Suppressor macrophage treated with lipopolysaccharide for 4 hours (primary cell): ENCODE results near the gene AHDC1.
"Not testable (repeated sequence)": the region's sequence is repeated elsewhere in the genome, so short reads cannot be mapped to it uniquely, and the experiment has no call there.

Source experiments
- DNase-seq: peaks from one replicate; pipeline ENCODE4 v3.0.0-alpha.2; 2020

Gene AHDC1

DNA sequence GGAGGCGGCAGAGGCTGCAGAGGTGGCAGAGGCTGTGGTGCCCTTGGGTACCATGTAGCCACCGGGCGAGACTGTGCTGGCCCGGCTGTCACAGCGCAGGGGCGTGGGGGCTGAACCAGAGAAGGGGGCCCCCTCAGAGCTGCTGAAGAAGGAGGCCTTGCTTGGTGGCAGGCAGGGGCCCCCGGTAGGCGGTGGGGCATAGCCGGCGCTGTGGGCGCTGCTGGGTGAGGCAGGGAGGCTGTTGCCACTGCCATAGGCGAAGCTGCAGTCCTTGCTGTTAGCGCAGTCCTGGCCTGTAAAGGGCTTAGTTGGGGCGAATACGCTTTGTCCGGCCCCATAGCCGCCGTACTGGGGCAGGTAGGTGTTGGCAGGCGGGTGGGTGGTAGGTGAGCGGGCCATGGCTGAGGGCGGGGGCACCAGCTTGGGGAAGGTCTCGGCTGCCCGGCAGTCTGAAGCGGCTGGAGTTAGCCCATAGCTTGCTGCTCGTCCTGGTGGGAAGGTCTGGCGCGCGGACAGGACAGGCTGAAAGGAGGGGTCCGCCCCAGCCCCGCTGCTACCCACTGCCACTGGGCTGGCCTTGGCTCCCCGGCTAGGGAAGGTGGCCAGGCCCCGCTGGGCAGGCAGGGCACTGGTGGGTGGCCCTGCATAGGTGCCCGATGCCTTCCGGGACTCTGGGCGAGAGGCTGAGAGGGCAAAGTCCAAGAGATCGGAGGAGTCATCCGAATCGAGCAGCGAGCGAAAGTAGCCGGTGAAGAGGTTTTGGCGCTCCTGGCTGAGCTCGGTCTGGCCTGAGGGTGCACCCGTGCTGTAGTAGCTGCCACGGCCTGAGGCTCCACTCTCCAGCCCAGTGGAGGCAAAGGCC, 54.9 kb downstream of the AHDC1 start:
- no peak for DNase-seq

DNA sequence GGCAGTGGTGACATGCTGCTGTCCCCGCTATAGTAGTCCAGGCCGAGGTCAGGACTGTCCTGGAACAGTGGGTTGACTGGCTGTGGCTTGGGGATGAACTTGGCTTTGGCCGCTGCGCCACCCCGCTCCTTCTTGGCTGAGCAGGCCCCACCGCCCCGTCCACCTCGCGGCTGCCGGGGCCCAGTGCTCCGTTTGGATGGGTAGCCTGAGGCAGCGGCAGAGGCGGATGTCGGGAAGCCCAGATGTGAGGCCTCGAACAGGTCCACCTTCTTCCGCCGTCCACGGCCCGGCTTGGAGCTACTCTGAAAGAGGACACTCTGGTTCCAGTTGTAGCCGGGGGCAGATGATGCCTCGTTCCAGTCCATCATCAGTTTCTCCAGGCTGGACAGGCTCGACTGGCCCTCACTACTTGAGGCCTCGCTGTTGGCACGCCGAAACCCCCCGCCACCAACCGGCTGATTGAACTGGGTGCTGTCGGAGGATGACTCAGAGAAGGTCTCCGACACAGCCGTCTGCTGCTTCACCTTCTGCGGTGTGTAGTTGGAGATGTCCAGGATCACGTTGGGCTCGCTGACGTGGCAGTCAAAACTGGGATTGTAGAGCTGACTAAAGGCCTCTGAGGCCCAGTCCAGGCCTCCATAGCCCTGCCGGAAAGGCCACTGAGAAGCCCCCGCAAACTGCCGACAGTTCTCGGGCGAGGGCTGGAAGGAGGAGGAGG, 55.6 kb downstream of the AHDC1 start:
- DNase-seq, result no peak

DNA sequence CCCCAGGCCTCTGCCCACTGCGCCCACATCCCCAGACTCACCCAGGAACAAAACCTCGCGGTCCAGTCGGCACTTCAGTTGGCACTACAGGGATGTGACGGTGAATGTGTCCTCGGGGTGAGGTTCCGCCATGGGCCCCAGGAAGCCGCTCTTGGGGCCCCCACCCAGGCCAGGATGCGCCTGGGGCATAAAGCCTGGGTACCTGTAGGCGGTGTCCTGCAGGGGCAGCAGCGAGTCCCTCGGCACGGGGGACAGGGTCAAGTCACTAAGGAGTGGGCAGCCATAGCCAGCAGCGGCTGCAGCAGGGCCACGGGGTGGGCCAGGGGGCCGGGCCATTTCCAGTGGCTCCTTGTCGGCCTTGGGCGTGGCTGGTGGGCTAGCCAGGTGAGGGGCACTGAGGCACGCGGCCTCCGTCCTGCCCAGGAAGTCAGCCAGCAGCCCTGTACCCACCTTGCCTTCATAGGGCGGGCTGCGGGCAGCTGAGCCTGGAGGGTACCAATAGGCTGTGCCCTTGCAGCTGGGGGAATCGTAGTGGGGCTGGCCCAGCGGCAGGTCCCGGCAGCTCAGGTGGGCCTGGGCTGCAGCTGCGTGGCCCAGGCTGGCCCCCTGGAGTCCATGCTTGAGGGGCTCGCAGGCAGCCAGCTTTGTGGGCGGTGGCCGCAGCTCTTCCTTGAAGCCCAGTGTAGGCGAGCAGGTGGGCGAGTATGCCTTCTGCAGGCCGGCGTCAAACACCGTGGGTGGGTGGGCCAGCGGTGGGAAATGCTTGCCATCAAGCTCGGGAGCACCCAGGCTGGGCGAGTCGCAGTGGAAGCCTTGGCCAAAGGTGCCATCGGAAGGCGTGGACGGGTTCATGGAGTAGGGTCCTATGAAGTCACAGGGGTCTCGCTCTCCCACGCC, 56.5 kb downstream of the AHDC1 start:
- no peak for DNase-seq

DNA sequence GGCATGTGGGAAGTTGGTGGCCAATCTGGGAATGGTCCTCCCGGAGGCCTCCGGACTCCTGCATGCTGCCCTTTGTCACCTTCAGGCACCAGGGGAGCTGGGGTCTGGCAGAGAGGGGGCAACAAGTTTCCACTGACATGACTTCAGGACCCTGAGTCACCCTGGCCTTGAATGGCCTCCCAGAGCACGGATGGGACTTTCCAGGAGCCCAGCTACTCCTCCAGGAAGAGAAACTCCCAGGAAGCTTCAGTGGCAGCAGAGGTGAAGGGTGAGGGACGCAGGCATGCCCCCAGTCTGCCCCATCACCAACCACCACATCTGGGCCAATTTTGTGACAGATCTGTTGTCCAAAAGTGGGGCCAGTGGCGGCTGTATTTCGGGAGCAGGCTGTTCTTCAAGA, 58.1 kb downstream of the AHDC1 start:
- DNase-seq, result no peak

DNA sequence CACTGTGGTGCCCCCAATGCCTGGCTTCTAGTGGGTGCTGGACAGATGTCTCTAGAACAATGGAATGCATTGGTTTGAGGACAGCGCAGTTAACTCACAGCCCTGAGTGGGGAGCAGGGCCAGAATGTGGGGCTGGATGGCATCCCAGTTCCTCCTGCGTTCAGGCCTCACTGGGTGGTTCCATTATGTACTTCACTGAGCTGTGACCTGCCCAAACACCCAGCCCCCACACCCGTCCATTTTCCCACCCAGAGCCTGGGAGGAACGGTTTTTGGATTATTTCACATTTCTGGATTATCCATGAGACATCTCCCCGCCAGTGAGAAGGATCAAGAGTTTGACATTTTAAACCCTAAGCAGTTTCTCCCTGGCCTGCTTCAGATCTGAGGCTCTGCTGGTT, 58.7 kb downstream of the AHDC1 start:
- no peak for DNase-seq

DNA sequence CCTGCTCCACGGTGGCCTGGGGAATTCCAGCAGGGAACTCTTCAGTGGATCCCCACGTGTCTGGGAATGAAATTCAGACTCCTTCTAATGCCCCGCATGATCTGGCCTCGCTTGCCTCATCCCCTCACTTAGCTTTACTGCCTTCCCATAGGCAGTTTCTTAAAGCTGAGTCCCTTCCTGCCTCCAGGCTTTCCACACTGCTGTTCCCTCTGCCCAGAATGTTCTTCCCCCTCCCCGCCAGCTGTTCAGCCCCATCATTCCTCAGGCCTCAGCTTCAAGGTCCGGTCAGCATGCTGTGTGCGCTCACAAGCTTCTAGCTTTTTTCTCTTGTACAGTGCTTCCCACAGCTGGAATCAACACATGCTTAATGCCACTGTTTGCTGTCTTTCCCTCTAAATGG, 59.1 kb downstream of the AHDC1 start:
- DNase-seq, result no peak

DNA sequence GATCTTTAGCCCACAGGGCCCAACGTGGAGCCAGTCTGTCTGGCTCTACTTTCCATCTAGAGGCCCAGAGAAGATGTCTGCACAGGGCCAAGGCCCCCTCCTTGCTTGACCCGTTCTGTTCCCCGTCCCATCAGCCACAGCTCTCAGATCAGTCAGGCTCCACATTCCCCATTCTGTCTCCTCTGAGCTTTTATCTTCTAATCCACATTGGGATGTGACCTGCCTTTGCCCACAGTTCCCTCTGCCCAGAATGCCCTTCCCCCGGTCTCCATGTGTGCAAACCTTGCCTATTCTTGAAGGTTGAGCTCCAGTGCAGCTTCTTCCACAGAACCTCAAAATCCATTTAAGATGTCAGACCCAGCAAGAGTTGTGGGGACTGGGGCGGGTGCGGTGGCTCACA, 60.7 kb downstream of the AHDC1 start:
- no peak for DNase-seq

DNA sequence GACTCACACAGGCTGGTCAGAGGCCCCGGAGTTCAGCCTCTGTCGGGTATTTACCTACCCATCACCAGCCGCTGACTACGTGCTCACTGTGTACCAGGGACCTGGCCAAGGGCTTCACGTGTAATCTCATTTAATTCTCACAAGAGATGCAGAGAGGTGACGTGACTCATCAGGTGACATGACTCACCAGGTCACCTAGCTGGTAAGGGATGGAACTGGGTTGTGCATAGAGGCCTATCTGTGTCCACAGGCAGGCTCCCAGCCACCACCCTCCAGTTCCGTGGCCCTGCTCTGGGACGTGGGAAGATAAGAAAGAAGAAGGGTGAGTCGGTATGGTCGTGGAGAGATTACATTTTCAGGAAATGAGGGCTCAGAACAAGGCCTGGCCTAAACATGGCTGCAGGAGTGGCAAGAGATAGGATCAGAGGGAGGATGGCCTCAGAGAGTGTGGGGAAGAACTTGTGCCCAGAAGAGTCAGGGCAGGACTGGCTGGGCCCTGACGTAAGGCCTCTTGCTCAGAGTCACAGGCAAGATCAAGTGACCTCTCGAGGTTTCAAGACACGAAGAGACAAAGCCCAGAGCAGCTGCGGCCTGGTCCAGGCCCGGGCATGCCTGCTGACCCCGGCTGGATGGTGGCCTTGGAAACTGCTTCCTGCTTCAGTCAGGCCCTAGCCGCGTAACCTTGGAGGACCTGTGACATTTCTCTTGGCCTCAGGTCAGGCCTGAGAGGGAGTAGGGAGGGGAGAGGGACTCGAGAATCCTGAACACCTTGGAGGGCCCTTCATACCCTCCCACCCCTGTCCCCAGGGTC, 61.3 kb downstream of the AHDC1 start:
- peak; percentile 51 for DNase-seq

DNA sequence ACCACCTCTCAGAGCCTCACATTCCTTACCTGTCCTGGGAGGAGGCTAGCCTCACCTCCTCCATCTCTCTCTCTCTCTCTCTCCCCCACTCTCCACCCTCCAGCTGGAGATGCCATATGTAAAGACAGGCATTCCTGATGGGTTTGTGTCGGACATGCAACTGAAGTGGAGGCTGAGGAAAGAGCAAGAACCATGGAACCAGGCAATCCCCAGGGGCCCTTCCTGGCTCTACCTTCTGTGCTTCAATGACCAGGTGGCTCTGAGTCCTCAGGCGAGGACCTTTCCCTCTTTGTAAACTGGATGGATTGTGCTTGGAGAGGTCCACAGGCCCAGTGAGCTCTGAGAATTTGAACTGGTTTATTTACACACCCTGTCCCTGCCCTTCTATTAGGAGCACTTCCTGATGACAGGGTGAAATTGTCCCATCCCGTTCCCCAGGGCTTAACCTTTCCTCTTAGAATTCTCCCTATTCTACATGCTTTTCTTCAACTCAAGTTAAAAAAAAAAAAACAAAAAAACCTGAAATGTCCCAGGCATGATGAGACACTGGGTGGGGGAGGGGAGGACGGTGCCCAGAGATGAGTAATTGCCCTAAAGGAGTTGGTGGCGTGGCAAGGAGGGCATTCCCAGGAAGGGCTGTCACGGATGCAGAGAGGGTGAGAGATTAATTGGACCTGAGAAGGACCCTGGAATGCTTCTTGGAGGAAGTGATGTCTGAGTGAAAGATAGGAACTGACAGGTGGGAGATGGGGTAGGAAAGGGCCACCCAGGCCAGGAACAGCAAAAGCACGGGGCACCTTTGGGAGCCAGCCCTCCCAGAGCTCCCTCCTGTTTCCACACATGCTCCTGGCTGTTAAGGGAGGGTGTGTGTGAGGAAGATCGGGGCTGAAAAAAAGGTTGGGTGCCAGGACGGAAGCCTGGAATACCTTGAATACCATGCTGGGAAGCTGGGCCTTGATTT, 63.8 kb downstream of the AHDC1 start:
- peak; percentile 43 for DNase-seq

DNA sequence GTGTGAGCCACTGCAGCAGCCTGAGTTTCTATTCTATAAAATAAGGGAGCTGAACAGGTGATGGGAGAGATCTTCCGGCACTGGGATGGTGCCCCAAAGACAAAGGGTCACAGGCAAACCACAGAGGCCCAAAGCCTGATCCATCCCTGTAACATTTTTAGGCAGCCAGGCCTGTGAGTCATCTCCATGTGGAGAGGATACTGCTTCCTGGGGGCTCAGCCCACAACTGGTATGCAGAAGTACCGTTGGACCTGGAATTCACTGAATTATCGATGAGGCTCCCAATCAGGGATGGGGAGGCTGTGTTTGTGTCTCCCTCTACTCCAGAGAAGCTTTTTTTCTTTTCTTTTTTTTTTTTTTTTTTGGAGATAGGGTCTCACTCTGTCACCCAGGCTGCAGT, 65.2 kb downstream of the AHDC1 start:
- no peak for DNase-seq

DNA sequence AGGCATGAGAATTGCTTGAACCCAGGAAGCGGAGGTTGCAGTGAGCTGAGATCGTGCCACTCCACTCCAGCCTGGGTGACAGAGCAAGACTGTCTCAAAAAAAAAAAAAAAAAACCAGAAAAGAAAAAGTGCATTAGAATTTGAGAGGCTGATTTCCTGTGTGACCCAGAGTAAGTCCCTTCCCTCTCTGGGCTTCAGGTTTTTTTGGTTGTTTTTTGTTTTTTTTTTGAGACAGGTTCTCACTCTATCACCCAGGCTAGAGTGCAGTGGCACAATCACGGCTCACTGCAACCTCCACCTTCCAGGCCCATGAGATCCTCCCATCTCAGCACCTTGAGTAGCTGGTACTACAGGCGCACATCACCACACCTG, 65.7 kb downstream of the AHDC1 start:
- DNase-seq, result not testable (repeated sequence)

DNA sequence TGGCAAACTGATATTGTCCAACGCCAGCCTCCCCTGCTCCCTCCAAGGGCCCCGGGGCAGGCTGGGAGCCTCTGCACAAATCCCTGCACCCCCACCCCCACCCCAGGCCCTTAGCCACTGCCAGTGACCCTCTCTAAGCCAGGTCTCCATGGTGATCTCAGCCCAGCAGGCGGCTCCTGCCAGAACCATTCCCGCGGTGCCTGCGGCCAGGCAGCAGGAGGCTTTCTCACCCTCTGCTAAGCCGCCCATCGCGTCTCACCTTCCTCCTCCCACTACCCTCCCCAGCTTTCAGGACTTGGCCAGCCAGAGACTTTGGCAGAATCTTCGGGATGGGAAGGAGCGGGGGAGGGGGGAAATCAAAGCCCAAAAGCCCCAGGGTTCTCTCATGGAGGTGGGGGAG, 67.2 kb downstream of the AHDC1 start:
- no peak for DNase-seq

DNA sequence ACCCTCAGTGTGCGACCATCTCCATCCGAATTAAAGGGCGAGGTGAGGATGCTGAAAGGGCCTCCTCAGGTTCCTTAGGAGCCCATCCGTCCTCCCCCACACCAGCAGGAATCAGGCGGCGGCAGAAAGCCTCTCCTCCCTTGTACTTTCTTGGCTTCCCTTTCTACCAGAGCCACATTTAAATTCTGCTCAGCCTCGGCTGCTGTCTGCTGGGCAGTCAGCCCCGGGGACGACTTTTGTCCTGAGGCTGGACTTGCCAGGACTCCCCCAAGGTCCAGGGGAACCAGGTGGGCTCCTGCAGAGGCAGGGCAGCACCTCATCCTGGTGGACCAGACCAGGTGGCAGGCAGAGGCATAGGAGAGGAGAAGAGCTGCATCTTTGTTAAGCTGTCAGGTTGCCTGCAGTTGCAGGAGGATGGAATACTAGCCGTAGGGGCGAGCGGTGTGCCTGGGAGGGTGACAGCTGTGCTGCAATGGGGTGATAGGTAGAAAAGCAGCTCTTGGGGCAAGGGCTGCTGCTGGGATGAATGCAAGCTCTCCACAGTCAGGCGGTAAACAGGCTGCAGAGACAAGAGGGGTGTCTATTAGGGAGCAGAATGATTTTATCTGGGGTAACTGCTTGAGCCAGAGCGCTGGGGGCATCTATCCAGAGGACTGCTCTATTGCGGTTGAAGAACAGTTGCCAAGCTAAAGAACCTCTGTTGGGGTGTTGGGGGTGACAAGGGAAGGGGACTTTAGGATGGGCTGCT, 67.8 kb downstream of the AHDC1 start:
- no peak for DNase-seq

DNA sequence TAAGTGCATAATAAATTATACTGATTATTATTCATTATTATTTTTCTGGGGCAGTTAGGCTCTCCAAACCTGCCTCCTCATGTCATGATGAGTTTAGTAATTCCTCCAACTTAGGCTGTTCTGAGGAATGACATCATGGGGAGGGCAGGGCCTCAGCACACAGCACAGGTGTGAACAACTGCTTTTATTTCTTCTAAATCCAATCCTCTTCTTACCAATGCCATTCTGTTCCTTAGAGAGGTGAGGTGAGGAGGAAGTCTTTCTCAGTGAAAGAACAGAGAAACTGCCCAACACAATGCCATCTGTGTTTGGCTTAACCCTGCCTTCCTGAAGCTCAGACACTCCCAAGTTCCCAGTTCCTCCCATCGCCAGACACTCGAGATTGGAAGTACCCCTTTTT, 68.6 kb downstream of the AHDC1 start:
- no peak for DNase-seq

DNA sequence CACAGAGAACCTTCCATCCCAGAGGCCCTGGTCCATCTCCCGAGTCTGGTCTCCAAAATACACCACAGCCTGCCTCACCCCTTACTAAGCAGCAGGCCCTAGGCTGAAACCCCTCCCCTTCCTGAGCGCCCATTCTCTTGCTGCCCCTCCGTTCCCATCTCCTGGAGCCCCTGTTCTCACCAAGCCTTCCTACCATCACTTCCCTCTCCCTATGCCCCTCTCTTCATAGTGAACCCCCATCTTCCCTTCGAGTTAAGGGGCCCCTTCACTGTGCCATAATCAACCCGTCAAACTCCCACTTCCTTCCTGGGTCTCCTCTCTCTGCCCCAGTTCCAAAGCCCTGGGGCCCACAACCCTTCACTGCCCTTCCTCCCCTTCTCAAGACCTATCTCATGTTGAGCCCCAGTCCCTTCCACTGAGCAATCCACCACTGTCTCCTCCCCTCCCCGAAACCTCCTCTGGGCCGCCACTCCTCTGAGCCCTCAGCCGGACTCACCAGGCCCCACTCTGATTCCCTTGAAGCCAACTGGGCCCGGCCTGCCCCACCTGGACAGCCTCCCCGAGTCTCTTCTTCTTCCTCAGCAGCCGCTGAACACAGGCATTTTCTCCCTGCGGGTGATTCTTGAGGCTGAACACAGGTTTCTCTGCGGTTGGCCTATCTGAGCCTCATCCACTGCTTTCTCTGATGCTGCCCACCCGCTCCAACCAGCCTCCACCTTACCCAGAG, 71.8 kb downstream of the AHDC1 start:
- no peak for DNase-seq

DNA sequence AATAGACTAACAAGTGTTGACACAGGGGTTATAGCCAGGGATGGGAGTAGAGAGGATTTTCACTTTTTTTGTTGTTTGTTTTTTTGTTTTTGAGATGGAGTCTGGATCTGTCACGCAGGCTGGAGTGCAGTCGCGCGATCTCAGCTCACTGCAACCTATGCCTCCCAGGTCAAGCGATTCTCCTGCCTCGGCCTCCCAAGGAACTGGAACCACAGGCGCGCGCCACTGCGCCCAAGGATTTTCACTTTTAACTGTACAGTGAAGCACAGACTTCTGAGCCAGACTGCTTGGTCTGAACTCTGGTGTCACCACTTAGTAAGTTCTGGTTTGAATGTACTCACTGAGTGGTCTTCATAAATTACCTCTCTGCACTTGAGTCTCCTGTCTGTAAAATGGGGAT, 73.8 kb downstream of the AHDC1 start:
- no peak for DNase-seq

DNA sequence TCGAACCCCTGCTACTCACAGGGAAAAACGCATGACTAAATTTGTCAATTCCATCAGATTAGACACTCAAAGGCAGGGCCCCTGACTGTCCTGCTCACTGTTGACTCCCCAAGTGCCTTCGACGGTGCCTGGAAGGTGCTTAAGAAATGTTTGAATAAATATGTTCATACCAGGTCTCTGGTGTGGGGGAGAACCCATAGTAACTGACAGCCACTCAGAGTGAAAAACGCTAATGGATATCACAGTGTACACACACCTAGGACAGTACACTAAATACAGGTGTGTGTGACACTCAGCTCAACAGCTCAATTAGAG, 74.3 kb downstream of the AHDC1 start:
- DNase-seq, result no peak

DNA sequence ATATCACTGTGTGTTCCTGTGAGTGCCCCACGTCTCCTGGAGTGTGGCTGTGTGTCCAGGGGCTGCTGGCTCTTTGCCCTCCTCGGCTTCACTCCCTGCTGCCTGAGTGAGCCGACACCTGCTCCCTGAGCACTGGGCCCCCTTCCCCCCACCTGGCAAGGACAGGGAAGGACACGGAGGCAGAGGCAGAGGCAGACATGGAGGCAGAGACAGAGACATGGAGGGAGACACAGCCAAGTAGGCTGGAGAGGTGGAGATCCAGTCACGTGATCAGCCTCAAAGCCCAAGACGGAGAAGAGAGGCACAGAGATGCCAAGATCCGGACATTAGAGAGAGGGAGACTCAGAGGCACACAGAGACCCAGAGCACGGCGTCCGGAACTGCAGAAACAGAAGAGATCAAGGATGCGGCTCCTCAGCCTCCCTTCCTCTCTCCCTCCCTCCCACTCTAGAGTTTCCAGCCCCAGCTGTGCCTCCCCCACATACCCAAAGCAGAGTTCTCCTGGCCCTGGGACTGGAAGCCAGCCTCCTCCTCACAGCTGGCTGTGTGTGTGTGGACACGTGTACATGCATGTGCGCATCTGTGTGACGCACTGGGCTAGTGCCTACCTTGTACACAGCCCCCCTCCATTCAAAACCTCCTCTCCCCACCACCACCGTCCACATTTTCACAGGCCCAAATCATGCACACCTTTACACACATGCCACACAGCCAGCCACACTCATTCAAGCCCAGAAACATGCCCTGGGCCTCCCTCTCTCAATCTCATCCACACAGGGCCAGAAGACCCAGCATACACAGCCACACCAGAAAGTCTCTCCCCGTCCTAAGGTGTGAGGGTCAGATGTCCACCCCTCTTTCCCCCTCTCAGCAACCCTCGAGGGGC, 74.9 kb downstream of the AHDC1 start:
- DNase-seq, result no peak
